K562 (cell line): ENCODE measurements around the gene ABHD3. TPM values are rescaled to one million over a fixed set of nuclear protein-coding genes. Genes with fewer than 3 reads are reported as not detected.

ENCODE experiments used
- AFF1 ChIP-seq, 2 experiments: fragments of 450-650 bp; IDR thresholded peaks; 2 replicates each; pipeline ENCODE4 v1.6.1; 2018; ENCODE audit warnings: mild to moderate bottlenecking in 2 of 2, low read depth in 1 of 2; ENCODE audit not compliant: partially characterized antibody in 2 of 2
- ATF6 ChIP-seq: sonication (generic); formaldehyde crosslinking; IDR thresholded peaks from 2 replicates; pipeline ENCODE4 v1.4.0; 2020; ENCODE audit warnings: mild to moderate bottlenecking, missing genetic modification reagents
- BMI1 ChIP-seq: fragments of 150-350 bp; IDR thresholded peaks from 2 replicates; pipeline ENCODE4 v1.6.1; 2014; ENCODE audit warnings: low read length
- BRF1 ChIP-seq: IDR thresholded peaks from 3 replicates; pipeline ENCODE4 v1.6.1; 2011; ENCODE audit warnings: borderline replicate concordance, mild to moderate bottlenecking; ENCODE audit not compliant: insufficient read length; ENCODE audit errors: extremely low read depth
- CBX8 ChIP-seq: fragments of 200-600 bp; sonication (generic); IDR thresholded peaks from 2 replicates; pipeline ENCODE4 v1.6.1; 2012; ENCODE audit warnings: borderline replicate concordance, mixed run types, low read depth, mild to moderate bottlenecking, moderate library complexity, mixed read lengths, low read length, control low read depth, inconsistent platforms; ENCODE audit not compliant: poor library complexity, severe bottlenecking; ENCODE audit errors: extremely low read depth
- CHD4 ChIP-seq: fragments of 200-600 bp; sonication (generic); IDR thresholded peaks from 3 replicates; pipeline ENCODE4 v1.6.1; 2012; ENCODE audit warnings: low read depth, mild to moderate bottlenecking, mixed read lengths, low read length, inconsistent platforms; ENCODE audit not compliant: insufficient read depth, insufficient replicate concordance, poor library complexity, severe bottlenecking
- FUS ChIP-seq: fragments of 200-400 bp; formaldehyde crosslinking; optimal IDR thresholded peaks from 2 replicates; pipeline ENCODE3; 2017; ENCODE audit warnings: low read depth, low read length
- GTF2E2 ChIP-seq: fragments of 200-800 bp; sonication (Bioruptor generic); IDR thresholded peaks from 2 replicates; pipeline ENCODE4 v1.6.1; 2016; ENCODE audit warnings: missing genetic modification characterization, missing compliant biosample characterization
- KAT8 ChIP-seq: fragments of 450-650 bp; IDR thresholded peaks from 2 replicates; pipeline ENCODE4 v1.6.1; 2016; ENCODE audit warnings: low read depth, mild to moderate bottlenecking
- NCOR1 ChIP-seq: fragments of 450-650 bp; IDR thresholded peaks from 2 replicates; pipeline ENCODE4 v1.6.1; 2016; ENCODE audit warnings: mild to moderate bottlenecking, moderate library complexity
- SP2 ChIP-seq: IDR thresholded peaks from 2 replicates; pipeline ENCODE4 v1.6.1; 2011; ENCODE audit warnings: mild to moderate bottlenecking, low read depth, low read length, moderate library complexity; ENCODE audit not compliant: poor library complexity, severe bottlenecking; ENCODE audit errors: extremely low read depth
- TAL1 ChIP-seq: fragments of 450-650 bp; IDR thresholded peaks from 2 replicates; pipeline ENCODE4 v1.6.1; 2016; ENCODE audit warnings: mild to moderate bottlenecking
- TEAD1 ChIP-seq, 2 experiments: fragments of 450-650 bp in 1 of 2; sonication (generic) in 1 of 2; formaldehyde crosslinking; IDR thresholded peaks; 2 replicates each; pipeline versions ENCODE4 v1.4.0 to v1.8.0; 2020 to 2022; ENCODE audit warnings: mild to moderate bottlenecking in 2 of 2, missing genetic modification reagents in 1 of 2
- THAP7 ChIP-seq: fragments of 250-450 bp; sonication (Bioruptor Pico); IDR thresholded peaks from 2 replicates; pipeline ENCODE4 v1.5.0; 2021
- ZBTB12 ChIP-seq: fragments of 250-450 bp; sonication (Bioruptor Pico); IDR thresholded peaks from 2 replicates; pipeline ENCODE4 v1.4.0; 2020
- ZBTB7A ChIP-seq: IDR thresholded peaks from 2 replicates; pipeline ENCODE4 v1.6.1; 2011; ENCODE audit warnings: low read depth, mild to moderate bottlenecking, low read length, moderate library complexity, borderline replicate concordance; ENCODE audit not compliant: control insufficient read depth
- ZNF263 ChIP-seq: sonication (generic); formaldehyde crosslinking; IDR thresholded peaks from 2 replicates; pipeline ENCODE4 v1.8.0; 2022; ENCODE audit warnings: mild to moderate bottlenecking, missing genetic modification reagents, borderline replicate concordance
- ZNF584 ChIP-seq: fragments of 200-800 bp; sonication (Bioruptor generic); IDR thresholded peaks from 2 replicates; pipeline ENCODE4 v1.6.1; 2016; ENCODE audit warnings: low read depth, mild to moderate bottlenecking, missing genetic modification characterization, missing compliant biosample characterization
- ZSCAN32 ChIP-seq: fragments of 450-650 bp; formaldehyde crosslinking; IDR thresholded peaks from 2 replicates; pipeline ENCODE4 v1.4.0; 2020; ENCODE audit warnings: mild to moderate bottlenecking, moderate library complexity
- polyA plus RNA-seq, 8 experiments: library from polyadenylated mRNA; depleted of rRNA in 4 of 8; stranded (reverse) in 5 of 8; unstranded in 3 of 8; fragments of >200 nt; fragmentation: Nextera tagmentation in 2 of 8; fragmentation: Illumina TruSeq in 1 of 8; extraction: Ambion mirVana in 2 of 8; extraction: Trizol in 1 of 8; gene quantifications; 2 replicates each; pipeline versions ENCODE4 v1.2.1 to v1.2.3, GENCODE V29; 2011 to 2014; ENCODE audit warnings: inconsistent platforms in 1 of 8, missing spikeins in 1 of 8
- total RNA-seq, 7 experiments: library from RNA; depleted of rRNA in 6 of 7; stranded (reverse); fragments of >200 nt in 6 of 7; fragmentation: Illumina TruSeq in 2 of 7; extraction: Trizol in 2 of 7; gene quantifications; 2 replicates each; pipeline versions ENCODE4 v1.2.1 to v1.2.3, GENCODE V29; 2011 to 2021; ENCODE audit warnings: low replicate concordance in 1 of 7

ABHD3 gene
- total and polyA plus RNA-seq, 9 of the 15 experiments (the other 6 are each of a cell fraction or from before 2014, with no cell fraction given): 6.3 to 38.8 (median 19.4) TPM

- no peak for TF ChIP-seq SP2
- TF ChIP-seq TEAD1 (CRISPR knock-in tag; IDR thresholded peaks at IDR 0.05): 0 out of 4 replicates have a peak, but pooled peaks of 1 of the 2 experiments have one; percentile 29
- no peak for TF ChIP-seq CHD4
- TF ChIP-seq ZBTB12 (CRISPR knock-in tag): no peak
- TF ChIP-seq THAP7 (CRISPR knock-in tag): no peak
- no peak for TF ChIP-seq AFF1 (IDR thresholded peaks at IDR 0.05; ENCODE audit: low read depth in 1 of 2, partially characterized antibody in 2 of 2)
- TF ChIP-seq BMI1: no peak
- TF ChIP-seq ZNF263 (CRISPR knock-in tag): no peak
- TF ChIP-seq ZBTB7A: peak; percentile 55
- no peak for TF ChIP-seq NCOR1
- TF ChIP-seq ZNF584 (CRISPR knock-in tag): no peak
- TF ChIP-seq CBX8: no peak
- no peak for TF ChIP-seq BRF1
- no peak for TF ChIP-seq GTF2E2 (tag)
- TF ChIP-seq KAT8: no peak
- TF ChIP-seq TAL1: no peak
- TF ChIP-seq ATF6: no peak
- no peak for TF ChIP-seq FUS
- no peak for TF ChIP-seq ZSCAN32 (CRISPR knock-in tag)
These were observed at the start of gene ABHD3 (continued) for GRCh38 chr18:21704603-21705364.
